GM12874 (cell line): Measurements from ENCODE around the gene OPTC.

Experiments used
- TF ChIP-seq, protein P1 (sequence below): IDR thresholded peaks from 2 replicates; pipeline ENCODE4 v1.5.1; 2011; ENCODE audit warnings: low read depth, mild to moderate bottlenecking, control low read depth, low read length, moderate library complexity; ENCODE audit not compliant: insufficient read depth

The OPTC gene

DNA sequence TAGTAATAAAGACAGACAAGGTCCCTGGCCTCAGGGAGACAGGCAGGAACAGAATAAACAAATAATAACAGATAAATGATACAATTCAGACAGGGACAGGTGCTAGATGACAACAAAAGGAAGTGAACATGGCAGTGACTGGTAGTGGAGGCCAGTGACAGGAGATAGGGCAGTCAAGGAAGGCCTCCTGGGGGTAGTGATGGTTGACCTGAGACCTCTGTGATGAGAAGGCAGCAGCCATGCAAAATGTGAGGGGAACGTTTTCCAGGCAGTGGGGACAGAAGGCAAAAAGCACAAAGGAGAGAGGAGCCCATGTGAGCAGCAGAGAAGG lies 18.5 kb downstream of the OPTC start:
- TF ChIP-seq, protein P1, sequence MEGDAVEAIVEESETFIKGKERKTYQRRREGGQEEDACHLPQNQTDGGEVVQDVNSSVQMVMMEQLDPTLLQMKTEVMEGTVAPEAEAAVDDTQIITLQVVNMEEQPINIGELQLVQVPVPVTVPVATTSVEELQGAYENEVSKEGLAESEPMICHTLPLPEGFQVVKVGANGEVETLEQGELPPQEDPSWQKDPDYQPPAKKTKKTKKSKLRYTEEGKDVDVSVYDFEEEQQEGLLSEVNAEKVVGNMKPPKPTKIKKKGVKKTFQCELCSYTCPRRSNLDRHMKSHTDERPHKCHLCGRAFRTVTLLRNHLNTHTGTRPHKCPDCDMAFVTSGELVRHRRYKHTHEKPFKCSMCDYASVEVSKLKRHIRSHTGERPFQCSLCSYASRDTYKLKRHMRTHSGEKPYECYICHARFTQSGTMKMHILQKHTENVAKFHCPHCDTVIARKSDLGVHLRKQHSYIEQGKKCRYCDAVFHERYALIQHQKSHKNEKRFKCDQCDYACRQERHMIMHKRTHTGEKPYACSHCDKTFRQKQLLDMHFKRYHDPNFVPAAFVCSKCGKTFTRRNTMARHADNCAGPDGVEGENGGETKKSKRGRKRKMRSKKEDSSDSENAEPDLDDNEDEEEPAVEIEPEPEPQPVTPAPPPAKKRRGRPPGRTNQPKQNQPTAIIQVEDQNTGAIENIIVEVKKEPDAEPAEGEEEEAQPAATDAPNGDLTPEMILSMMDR: no peak

DNA sequence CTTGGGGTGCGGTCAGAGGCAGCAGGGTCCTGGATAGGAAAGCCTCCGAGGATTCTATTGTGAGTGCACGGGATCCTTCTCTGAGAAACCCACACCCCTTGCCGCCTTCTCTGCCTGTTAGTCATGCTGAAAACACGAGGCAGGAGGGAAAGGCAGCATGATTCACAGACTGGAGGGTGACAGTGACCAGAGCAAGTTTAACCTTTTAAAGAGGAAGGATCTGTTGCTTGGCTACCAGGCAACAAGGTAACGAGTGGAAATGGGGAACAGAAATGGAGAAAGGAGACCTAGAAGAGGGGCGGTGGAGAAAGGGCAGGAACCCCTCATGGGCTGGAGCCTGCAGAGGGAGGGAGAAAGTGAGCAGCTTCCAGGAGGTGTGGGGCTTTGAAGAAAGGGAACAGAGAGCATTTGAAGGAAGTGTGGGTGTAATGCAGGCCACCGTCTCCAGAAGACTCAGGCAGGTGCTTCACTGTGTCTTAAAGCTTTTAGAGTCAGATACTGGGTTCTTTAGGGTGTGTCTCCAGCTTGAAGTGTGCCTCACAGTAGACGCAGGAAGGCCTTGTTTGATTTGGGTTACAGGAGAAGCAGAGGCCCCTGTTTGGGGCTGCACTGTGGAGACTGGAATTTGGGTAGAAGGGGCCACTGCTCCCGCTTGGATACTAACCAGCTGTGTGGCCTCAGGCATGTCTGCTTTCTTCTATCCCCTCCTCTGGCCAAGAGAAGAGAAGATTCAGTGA lies 19.1 kb downstream of the OPTC start:
- TF ChIP-seq, protein P1: no peak

DNA sequence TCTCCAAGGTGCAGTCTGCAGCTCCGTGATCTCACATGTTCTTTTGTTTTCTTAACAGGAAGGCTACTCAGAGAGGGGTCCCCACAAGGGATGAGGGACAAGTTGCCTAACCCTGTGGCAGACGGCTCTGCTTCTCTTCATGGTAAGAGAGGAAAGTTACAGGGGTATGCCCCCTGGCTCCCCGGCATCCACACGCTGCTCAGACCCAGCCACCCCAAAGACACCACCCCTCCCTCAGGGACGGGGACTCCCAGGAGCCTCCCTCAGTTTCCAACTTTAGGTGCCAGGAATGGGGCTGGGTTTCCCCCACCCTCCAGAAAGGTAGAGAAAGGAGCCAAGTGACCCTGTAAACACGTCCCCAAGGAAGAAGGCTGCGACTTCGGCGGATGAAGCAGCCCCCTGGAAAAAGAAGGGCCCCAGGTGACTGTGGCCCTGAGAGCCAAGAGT lies 19.7 kb downstream of the OPTC start:
- TF ChIP-seq, protein P1: no peak

DNA sequence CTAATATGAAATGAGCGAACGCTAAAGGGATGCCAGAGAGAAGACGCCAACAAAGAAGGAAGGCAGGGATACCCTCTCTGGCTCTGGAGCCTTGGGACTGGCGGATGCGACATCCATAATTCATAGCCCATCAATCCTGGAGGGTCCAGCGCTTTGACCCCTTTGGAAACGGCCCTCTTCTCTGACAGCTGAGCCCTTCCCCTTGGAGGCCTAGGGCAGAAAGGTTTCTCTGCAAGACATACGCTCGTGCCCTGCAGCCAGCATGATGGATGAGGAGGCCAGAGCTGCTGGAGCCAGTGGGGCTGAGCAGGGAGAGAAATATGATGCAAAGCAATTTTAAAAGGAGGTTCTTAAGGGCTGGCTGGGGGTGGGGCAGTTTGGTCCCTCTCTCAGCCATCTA lies 22.2 kb downstream of the OPTC start:
- TF ChIP-seq, protein P1: no peak

DNA sequence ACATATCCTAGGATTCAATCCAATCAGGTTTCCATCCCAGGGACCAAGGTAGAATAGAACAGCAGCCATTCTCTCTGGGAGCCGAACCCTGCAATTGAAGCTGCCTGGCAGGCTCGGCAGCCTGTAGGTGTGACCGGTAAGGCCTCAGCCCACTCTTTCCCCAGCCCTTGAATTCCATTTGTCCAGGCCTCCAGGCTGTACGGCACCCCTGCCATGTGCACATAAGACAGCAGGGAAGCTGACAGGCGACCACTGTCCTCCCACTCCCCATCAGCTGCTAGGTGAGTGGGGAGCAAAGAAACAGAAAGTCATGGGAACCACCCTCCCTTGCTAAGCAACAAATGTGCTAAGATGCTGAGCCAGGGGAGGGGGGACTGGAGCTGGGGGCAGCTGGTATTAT lies 23.0 kb downstream of the OPTC start:
- TF ChIP-seq, protein P1: no peak

DNA sequence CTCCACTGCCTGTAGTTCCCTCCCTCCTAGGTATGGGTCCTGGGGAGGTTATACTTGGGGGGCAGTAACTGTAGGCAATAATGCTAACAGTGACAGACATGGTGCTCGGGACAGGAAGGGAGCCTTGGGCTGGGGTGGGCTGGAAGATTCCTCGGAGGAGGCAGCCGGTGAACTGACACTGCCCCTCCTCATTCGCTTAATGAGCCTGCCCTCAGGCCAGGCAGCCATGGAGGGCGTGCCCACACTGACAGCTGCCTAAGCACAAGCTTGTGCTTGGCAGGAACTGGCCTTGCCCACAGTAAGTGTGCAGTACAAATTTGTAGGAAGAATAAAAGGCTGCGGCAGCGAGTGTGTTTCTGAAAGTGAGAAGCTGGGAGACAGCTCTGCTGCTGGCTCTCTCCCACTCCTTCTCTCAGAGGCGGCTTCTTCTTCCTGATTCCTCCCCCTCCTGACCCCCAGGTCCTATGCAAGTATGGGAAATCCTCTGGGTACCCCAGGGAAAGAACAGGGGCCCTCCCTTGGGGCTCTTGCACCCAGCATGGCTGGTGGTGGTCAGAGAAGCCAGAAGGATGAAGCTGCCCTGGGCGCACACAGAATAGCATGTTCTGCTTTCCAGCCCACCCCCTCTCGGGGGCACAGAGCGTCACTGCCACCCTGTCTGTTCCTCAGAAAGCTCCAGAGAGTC lies 23.6 kb downstream of the OPTC start:
- TF ChIP-seq, protein P1: no peak

DNA sequence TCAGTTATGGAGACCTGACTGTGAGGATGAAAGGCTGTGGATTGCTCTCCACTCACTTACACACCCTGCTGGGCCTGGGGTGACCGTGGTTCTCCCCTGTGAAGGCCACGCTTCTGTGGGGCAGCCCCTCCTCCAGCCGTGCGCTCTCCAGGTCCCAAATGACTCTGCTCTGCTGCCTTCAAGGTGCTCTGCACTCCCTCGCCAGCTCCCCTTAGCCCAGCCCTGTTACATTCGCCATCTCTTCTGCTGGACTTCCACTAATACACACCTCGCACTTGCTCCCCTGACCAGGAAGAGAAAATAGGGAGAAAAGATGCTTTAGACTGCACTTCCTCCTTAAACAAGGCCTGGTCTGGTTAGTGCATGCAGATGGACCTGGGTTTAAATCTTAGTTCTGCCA lies 24.6 kb downstream of the OPTC start:
- TF ChIP-seq, protein P1: no peak
